CD4-positive, alpha-beta memory T cell (primary cell): ENCODE results near the gene SEMA6A. TPM values are rescaled to one million over a fixed set of nuclear protein-coding genes. Genes with fewer than 3 reads are reported as not detected.

Experiments used
- CTCF ChIA-PET: fragments of 350-600 bp; sonication (Branson Sonifier 250); formaldehyde crosslinking; loops from one replicate; lab custom pipeline; 2021; ENCODE audit warnings: inconsistent platforms; ENCODE audit not compliant: partially characterized antibody; lab: Charles Lee
- POLR2A ChIA-PET: fragments of 350-600 bp; sonication (Branson Sonifier 250); formaldehyde crosslinking; loops from one replicate; lab custom pipeline; 2021; ENCODE audit not compliant: partially characterized antibody; lab: Charles Lee
- DNase-seq, 5 donors: peaks; one replicate each; pipeline versions ENCODE4 v3.0.0 to v3.0.0-alpha.2; 2020 to 2022; ENCODE audit warnings: mixed read lengths in 1 of 5
- H3K27ac ChIP-seq: one replicate; pipeline ENCODE4 v1.7.0; 2013; ENCODE audit warnings: low read depth, low read length
- H3K27me3 ChIP-seq: 2 replicates; pipeline ENCODE4 v1.7.0; 2013; ENCODE audit warnings: mild to moderate bottlenecking, low read length, moderate library complexity; ENCODE audit not compliant: insufficient read depth
- H3K36me3 ChIP-seq: 2 replicates; pipeline ENCODE4 v1.7.0; 2013; ENCODE audit warnings: mild to moderate bottlenecking, low read length, moderate library complexity; ENCODE audit not compliant: insufficient read depth
- H3K4me1 ChIP-seq: 2 replicates; pipeline ENCODE4 v1.7.0; 2013; ENCODE audit warnings: mild to moderate bottlenecking, low read length, moderate library complexity; ENCODE audit not compliant: insufficient read depth
- H3K4me3 ChIP-seq, 2 donors: one replicate each; pipeline ENCODE4 v1.7.0; 2013; ENCODE audit warnings: low read length in 2 of 2, mild to moderate bottlenecking in 1 of 2
- H3K9me3 ChIP-seq, 2 donors: one replicate each; pipeline ENCODE4 v1.7.0; 2013; ENCODE audit warnings: low read length in 2 of 2, control low read depth in 1 of 2; ENCODE audit not compliant: control insufficient read depth in 1 of 2
- H3K27ac Mint-ChIP-seq, 7 donors: one replicate each; pipeline ENCODE4 v1.8.0; 2020 to 2021; ENCODE audit warnings: mixed read lengths in 7 of 7, mild to moderate bottlenecking in 6 of 7, inconsistent platforms in 3 of 7, moderate library complexity in 3 of 7
- H3K27me3 Mint-ChIP-seq, 2 donors: one replicate each; pipeline ENCODE4 v1.8.0; 2020 to 2021; ENCODE audit warnings: mixed read lengths in 2 of 2
- H3K36me3 Mint-ChIP-seq, 2 donors: one replicate each; pipeline ENCODE4 v1.8.0; 2020 to 2021; ENCODE audit warnings: mixed read lengths in 2 of 2, inconsistent platforms in 1 of 2, mild to moderate bottlenecking in 1 of 2
- H3K4me1 Mint-ChIP-seq, 4 donors: one replicate each; pipeline ENCODE4 v1.8.0; 2020 to 2021; ENCODE audit warnings: mixed read lengths in 4 of 4, mild to moderate bottlenecking in 1 of 4
- H3K4me3 Mint-ChIP-seq, 8 donors: one replicate each; pipeline ENCODE4 v1.8.0; 2020 to 2021; ENCODE audit warnings: mixed read lengths in 8 of 8, mild to moderate bottlenecking in 7 of 8, moderate library complexity in 6 of 8, inconsistent platforms in 3 of 8
- H3K9me3 Mint-ChIP-seq, 8 donors: one replicate each; pipeline ENCODE4 v1.8.0; 2020 to 2021; ENCODE audit warnings: mixed read lengths in 8 of 8, mild to moderate bottlenecking in 5 of 8, inconsistent platforms in 3 of 8, moderate library complexity in 1 of 8
- intact Hi-C: fragments of 100-400 bp; cut with micrococcal nuclease; formaldehyde crosslinking; loops from one replicate; pipeline ENCODE4 v1.15.1; 2023
- polyA plus RNA-seq, 2 donors: library from polyadenylated mRNA; unstranded; fragments of 300-500 nt; fragmentation: Illumina TruSeq; gene quantifications; one replicate each; pipeline ENCODE4 v1.2.3, GENCODE V29; 2021
- total RNA-seq, 2 experiments: library from RNA; stranded (reverse); gene quantifications; one replicate each; pipeline ENCODE4 v1.2.3, GENCODE V29; 2021

The SEMA6A gene
- total and polyA plus RNA-seq, 4 experiments from 2014 or later: 0.20 to 1.2 TPM; not detected in 2

DNA sequence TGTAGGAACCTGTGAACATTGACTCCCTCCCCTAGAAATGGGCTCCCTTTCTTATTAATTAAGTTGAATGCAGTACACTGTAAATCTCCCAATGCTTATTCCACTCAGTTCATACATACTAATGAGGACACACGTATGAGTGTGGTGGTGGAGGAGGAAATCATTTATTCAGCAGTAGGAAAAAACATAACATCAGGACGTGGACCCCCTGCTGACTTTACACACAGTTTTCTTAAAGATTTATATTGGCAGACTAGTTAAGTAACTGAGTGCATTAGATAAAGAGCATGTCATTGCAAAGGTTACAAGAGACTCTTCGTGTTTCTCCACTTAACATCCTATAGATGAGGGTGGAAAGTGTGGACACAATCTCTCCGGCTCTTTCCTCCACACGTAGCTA is 37.8 kb upstream of the SEMA6A start:
- no peaks in the 10 kb centered on the region for H3K9me3 ChIP-seq
- ChIA-PET POLR2A (no interaction called here), CTCF (no interaction called here)
- no peak overlapping the region for H3K4me3 ChIP-seq
- no peak overlapping the region for H3K27ac ChIP-seq
- H3K27me3 ChIP-seq: no peaks in the 10 kb centered on the region
- Mint-ChIP-seq H3K36me3 (no peaks in the 10 kb centered on the region), H3K27me3 (no peaks in the 10 kb centered on the region), H3K27ac (no peak overlapping the region), H3K4me3 (no peak overlapping the region), H3K9me3 (no peaks in the 10 kb centered on the region), H3K4me1 (no peaks in the 10 kb centered on the region)
- intact Hi-C loops: no loop called here
- DNase-seq: no peak
- no peaks in the 10 kb centered on the region for H3K36me3 ChIP-seq
- H3K4me1 ChIP-seq: no peaks in the 10 kb centered on the region

DNA sequence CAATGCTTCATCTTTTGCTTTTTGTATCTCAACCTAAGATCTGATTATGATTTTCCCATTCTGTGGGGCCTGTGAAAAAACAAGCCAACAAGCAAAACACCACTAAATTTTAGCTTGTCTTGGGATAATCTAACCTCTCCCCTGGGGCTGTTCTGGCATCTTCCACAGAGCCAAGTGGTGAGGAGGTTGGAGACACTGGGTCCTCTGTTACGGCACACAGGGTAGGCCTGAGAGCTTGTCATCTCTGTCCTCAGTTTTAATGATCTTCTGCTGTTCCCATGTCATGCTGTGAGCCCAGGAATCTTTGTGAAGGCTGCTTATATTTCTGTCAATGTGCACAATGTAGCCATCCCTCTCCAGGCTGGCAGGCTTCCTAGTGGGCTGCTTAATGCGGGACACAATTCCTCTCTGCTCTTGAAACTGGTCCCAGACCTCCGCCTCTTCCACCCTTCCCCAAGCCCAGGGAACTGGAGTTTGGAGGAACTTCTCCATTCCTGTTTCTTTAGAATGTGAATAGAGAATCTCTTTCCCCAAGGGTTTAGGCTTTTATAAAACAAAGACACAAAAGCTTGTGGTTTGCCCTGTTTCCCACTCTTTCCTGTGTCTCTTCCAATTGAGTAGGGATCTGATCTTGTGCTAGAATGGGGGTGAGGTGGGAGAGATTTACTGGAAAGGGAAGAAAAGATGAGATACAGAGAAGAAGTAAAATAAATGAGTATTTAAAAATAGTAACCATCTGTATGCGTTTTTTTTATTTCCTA is 30.9 kb upstream of the SEMA6A start:
- CTCF ChIA-PET: no interaction called here
- H3K27ac ChIP-seq: no peak overlapping the region
- H3K27me3 ChIP-seq: no peaks in the 10 kb centered on the region
- H3K4me3 ChIP-seq: no peak overlapping the region
- no peaks in the 10 kb centered on the region for H3K4me1 ChIP-seq
- no peaks in the 10 kb centered on the region for H3K36me3 ChIP-seq
- intact Hi-C loops: no loop called here
- H3K9me3 Mint-ChIP-seq: no peaks in the 10 kb centered on the region
- POLR2A ChIA-PET: no interaction called here
- H3K4me1 Mint-ChIP-seq: no peaks in the 10 kb centered on the region
- no peak overlapping the region for H3K27ac Mint-ChIP-seq
- peaks cover 2 to 4% of the 10 kb centered on the region in 2 donors for H3K27me3 Mint-ChIP-seq
- no peaks in the 10 kb centered on the region for H3K9me3 ChIP-seq
- no peaks in the 10 kb centered on the region for H3K36me3 Mint-ChIP-seq
- H3K4me3 Mint-ChIP-seq: no peak overlapping the region
- DNase-seq: no peak

DNA sequence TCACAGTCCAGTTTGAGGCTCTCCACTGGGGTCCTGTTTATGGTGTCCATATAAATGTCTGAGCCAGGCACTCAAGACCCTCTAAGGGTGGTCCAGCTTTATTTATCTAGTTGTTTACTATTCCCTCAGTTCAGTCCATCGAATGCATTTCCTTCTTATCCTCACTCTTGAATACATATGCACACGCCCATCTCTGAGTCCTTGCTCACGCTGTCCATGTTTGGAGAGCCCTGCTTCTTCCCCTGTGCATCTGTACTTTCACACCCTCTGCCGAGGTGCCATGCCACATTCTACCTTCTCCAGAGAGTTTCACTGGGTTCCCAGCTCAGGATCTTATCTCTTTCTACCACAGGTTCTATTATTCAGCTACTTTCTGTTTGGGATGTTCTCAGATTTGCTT is 30.2 kb upstream of the SEMA6A start:
- no peak overlapping the region for H3K4me3 Mint-ChIP-seq
- CTCF ChIA-PET: no interaction called here
- H3K4me1 ChIP-seq: no peaks in the 10 kb centered on the region
- intact Hi-C loops: no loop called here
- H3K27ac ChIP-seq: no peak overlapping the region
- H3K36me3 Mint-ChIP-seq: no peaks in the 10 kb centered on the region
- H3K27me3 ChIP-seq: no peaks in the 10 kb centered on the region
- H3K27me3 Mint-ChIP-seq: peaks cover 2 to 6% of the 10 kb centered on the region in 2 donors
- DNase-seq: no peak
- H3K9me3 ChIP-seq: no peaks in the 10 kb centered on the region
- H3K4me3 ChIP-seq: no peak overlapping the region
- no peaks in the 10 kb centered on the region for H3K36me3 ChIP-seq
- no peak overlapping the region for H3K27ac Mint-ChIP-seq
- H3K9me3 Mint-ChIP-seq: no peaks in the 10 kb centered on the region
- POLR2A ChIA-PET: no interaction called here
- H3K4me1 Mint-ChIP-seq: no peaks in the 10 kb centered on the region

DNA sequence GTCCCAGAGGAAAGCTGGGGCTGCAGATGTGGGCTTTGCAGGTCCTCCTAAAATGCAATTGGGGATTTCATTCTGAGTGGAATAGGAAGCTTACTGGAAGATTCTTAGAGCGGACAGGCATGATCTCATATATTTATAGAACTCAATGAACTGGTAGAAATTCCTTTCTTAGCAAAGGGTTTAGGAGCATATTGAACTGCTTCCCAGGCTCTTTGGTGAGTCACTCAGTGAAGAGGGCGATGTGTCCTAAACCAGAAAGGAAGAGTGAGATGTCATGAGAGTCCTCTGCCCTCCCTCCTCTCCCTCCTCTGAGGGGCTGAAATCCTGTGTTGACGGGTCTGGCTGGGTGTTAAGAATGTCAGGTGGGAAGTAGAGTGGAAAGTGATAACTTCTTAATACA is 26.3 kb upstream of the SEMA6A start:
- Mint-ChIP-seq H3K27ac (no peak overlapping the region), H3K4me1 (no peaks in the 10 kb centered on the region), H3K4me3 (no peak overlapping the region), H3K27me3 (peaks cover 2 to 7% of the 10 kb centered on the region in 2 donors), H3K36me3 (no peaks in the 10 kb centered on the region), H3K9me3 (no peaks in the 10 kb centered on the region)
- Histone ChIP-seq H3K27me3 (no peaks in the 10 kb centered on the region), H3K4me3 (no peak overlapping the region), H3K36me3 (no peaks in the 10 kb centered on the region), H3K4me1 (no peaks in the 10 kb centered on the region), H3K9me3 (no peaks in the 10 kb centered on the region), H3K27ac (no peak overlapping the region)
- DNase-seq: no peak
- ChIA-PET POLR2A (no interaction called here), CTCF (no interaction called here)
- intact Hi-C loops: no loop called here

DNA sequence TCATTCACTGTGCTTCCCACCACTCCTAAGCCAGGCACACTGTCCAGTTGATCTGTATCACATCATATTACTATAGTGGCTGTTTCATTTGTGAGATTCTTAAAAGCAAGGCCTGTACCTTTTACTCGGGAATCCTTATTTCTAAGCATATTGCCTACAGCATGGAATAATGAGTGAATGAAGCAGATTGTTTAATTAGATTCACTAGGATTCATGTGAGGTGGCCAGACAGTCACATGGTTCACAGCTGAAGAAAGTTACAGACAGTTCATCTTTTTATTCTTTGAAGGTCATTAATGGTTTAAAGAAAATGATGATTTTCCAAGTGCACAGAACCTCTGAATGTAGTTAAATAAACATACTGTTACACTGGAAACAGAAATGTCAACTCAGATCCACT is 24.3 kb upstream of the SEMA6A start:
- no peak overlapping the region for H3K27ac Mint-ChIP-seq
- DNase-seq: no peak
- no peaks in the 10 kb centered on the region for H3K4me1 ChIP-seq
- no peak overlapping the region for H3K27ac ChIP-seq
- no peaks in the 10 kb centered on the region for H3K36me3 Mint-ChIP-seq
- CTCF ChIA-PET: no interaction called here
- peaks cover 0 to 2% (median 0%) of the 10 kb centered on the region in 8 donors for H3K9me3 Mint-ChIP-seq
- POLR2A ChIA-PET: no interaction called here
- H3K9me3 ChIP-seq: no peaks in the 10 kb centered on the region
- H3K4me1 Mint-ChIP-seq: no peaks in the 10 kb centered on the region
- peaks cover 2 to 7% of the 10 kb centered on the region in 2 donors for H3K27me3 Mint-ChIP-seq
- H3K27me3 ChIP-seq: no peaks in the 10 kb centered on the region
- no peaks in the 10 kb centered on the region for H3K36me3 ChIP-seq
- no peak overlapping the region for H3K4me3 ChIP-seq
- intact Hi-C loops: no loop called here
- no peak overlapping the region for H3K4me3 Mint-ChIP-seq

DNA sequence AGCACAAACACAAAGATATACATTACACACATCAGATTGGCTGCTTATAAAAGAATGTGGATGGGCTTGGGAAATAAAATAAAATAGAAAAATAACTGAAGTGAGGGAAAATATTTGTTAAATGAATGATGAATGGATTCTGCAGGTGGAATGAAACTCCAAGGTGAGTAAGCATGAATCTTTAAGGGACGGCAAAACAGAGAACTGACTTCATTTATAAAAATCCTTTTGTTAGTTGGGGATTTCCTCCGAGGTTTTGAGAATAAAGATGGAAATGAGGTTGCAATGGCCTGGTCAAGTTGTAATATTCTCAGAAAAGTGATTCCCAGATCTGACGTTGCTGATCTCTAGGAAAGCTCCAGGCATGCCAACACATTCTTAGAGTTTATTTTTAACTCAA is 20.9 kb upstream of the SEMA6A start:
- H3K9me3 Mint-ChIP-seq: peaks cover 0 to 9% (median 2%) of the 10 kb centered on the region in 8 donors
- H3K27me3 ChIP-seq: no peaks in the 10 kb centered on the region
- H3K4me1 ChIP-seq: no peaks in the 10 kb centered on the region
- DNase-seq: no peak
- intact Hi-C loops: no loop called here
- no peaks in the 10 kb centered on the region for H3K36me3 ChIP-seq
- no peaks in the 10 kb centered on the region for H3K36me3 Mint-ChIP-seq
- ChIA-PET CTCF (no interaction called here), POLR2A (no interaction called here)
- H3K27ac ChIP-seq: no peak overlapping the region
- H3K27me3 Mint-ChIP-seq: peaks cover 0 to 3% of the 10 kb centered on the region in 2 donors
- H3K4me3 Mint-ChIP-seq: no peak overlapping the region
- H3K27ac Mint-ChIP-seq: no peak overlapping the region
- H3K9me3 ChIP-seq: no peaks in the 10 kb centered on the region
- no peak overlapping the region for H3K4me3 ChIP-seq
- no peaks in the 10 kb centered on the region for H3K4me1 Mint-ChIP-seq

DNA sequence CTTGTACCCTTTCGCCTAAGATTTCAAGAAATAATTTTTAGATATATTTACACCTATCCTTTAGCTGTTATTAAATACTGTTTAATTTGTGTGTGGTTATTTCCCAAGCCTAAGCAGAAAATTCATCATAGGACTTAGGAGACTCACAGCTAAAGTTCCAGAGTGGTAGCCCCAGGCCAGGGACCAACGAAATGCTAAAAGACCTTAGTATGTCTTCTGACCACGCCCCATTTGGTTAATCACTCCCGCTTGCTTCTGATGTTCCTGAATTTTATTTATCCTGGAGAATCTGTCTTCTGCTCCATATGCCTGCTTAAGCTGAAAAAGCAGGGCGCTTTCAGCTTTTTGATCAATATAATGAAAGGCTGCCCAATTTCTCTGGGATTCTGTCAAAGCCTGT is 18.7 kb upstream of the SEMA6A start:
- Histone ChIP-seq H3K9me3 (no peaks in the 10 kb centered on the region), H3K4me1 (no peaks in the 10 kb centered on the region), H3K27ac (no peak overlapping the region), H3K36me3 (no peaks in the 10 kb centered on the region), H3K27me3 (no peaks in the 10 kb centered on the region), H3K4me3 (no peak overlapping the region)
- intact Hi-C loops: no loop called here
- ChIA-PET POLR2A (no interaction called here), CTCF (no interaction called here)
- Mint-ChIP-seq H3K4me3 (no peak overlapping the region), H3K27ac (no peak overlapping the region), H3K4me1 (no peaks in the 10 kb centered on the region), H3K9me3 (peaks cover 0 to 9% (median 2%) of the 10 kb centered on the region in 8 donors), H3K36me3 (no peaks in the 10 kb centered on the region), H3K27me3 (no peaks in the 10 kb centered on the region)
- no peak for DNase-seq
